MCF 10A (cell line): ENCODE data around the gene MAPKAPK2. TPM values are rescaled to one million over a fixed set of nuclear protein-coding genes. Genes with fewer than 3 reads are reported as not detected.
A peak's percentile ranks its signal among the peaks of the same experiment; 100 is the strongest.

Experiments used
- BruUV-seq: library from RNA; stranded (reverse); fragments of 400-500 nt; replicated peaks from 2 replicates; lab custom pipeline; 2021; lab: Mats Ljungman, UMichigan
- CTCF ChIA-PET: fragments of 300-600 bp; sonication (Branson Sonifier 250); formaldehyde crosslinking; extraction: SDS; loops from one replicate; lab custom pipeline; 2021; ENCODE audit warnings: antibody characterized with exemption, inconsistent platforms; lab: Yijun Ruan, JAX
- POLR2A ChIA-PET: fragments of 300-600, 350-650 bp; sonication (Branson Sonifier 250); formaldehyde crosslinking; extraction: SDS; loops from one replicate; lab custom pipeline; 2020; ENCODE audit warnings: antibody characterized with exemption, inconsistent platforms; lab: Yijun Ruan, JAX
- DNase-seq: peaks from one replicate; pipeline ENCODE4 v3.0.0-alpha.2; 2018; ENCODE audit not compliant: unreplicated experiment
- H3K27ac Mint-ChIP-seq: one replicate; pipeline ENCODE4 v1.8.0; 2022; ENCODE audit warnings: mild to moderate bottlenecking, low read depth, mixed read lengths; ENCODE audit not compliant: unreplicated experiment
- H3K27me3 Mint-ChIP-seq: one replicate; pipeline ENCODE4 v1.8.0; 2022; ENCODE audit warnings: mixed read lengths; ENCODE audit not compliant: insufficient read depth, unreplicated experiment
- H3K36me3 Mint-ChIP-seq: one replicate; pipeline ENCODE4 v1.8.0; 2022; ENCODE audit warnings: mild to moderate bottlenecking, moderate library complexity, mixed read lengths; ENCODE audit not compliant: insufficient read depth, unreplicated experiment
- H3K4me1 Mint-ChIP-seq: one replicate; pipeline ENCODE4 v1.8.0; 2022; ENCODE audit warnings: mixed read lengths; ENCODE audit not compliant: insufficient read depth, unreplicated experiment
- H3K4me3 Mint-ChIP-seq: one replicate; pipeline ENCODE4 v1.8.0; 2022; ENCODE audit warnings: mild to moderate bottlenecking, moderate library complexity, mixed read lengths; ENCODE audit not compliant: unreplicated experiment
- H3K9me3 Mint-ChIP-seq: one replicate; pipeline ENCODE4 v1.8.0; 2022; ENCODE audit warnings: mixed read lengths; ENCODE audit not compliant: unreplicated experiment
- CTCF ChIP-seq: fragments of 200-600 bp; IDR thresholded peaks from one replicate; pipeline ENCODE4 v1.8.0; 2022; ENCODE audit warnings: antibody characterized with exemption, mild to moderate bottlenecking; ENCODE audit not compliant: unreplicated experiment
- intact Hi-C: fragments of 100-400 bp; cut with micrococcal nuclease; formaldehyde crosslinking; loops from 2 replicates; pipeline ENCODE4 v1.14.1; 2022
- total RNA-seq: library from RNA; stranded (reverse); gene quantifications from 2 replicates; pipeline ENCODE4 v1.2.3, GENCODE V29; 2022

The MAPKAPK2 gene
- total RNA-seq, 1 experiment from 2014 or later, result 142 TPM

GRCh38 chr1:206752481-206752880 lies 67.8 kb downstream of the MAPKAPK2 start:
- H3K27me3 Mint-ChIP-seq, result peaks cover 47% of the 10 kb centered on the region
- no peak for DNase-seq
- intact Hi-C loops, result no loop called here
- BruUV-seq, result no TSS peak
- H3K36me3 Mint-ChIP-seq, result no peaks in the 10 kb centered on the region
- H3K4me3 Mint-ChIP-seq, result no peak overlapping the region
- no peaks in the 10 kb centered on the region for H3K9me3 Mint-ChIP-seq
- H3K27ac Mint-ChIP-seq, result no peak overlapping the region
- peaks cover 5% of the 10 kb centered on the region for H3K4me1 Mint-ChIP-seq
- ChIA-PET POLR2A (interaction anchor here (1.1 to 1.5 kb wide), 2 partner anchors 9 to 15 kb away, joined by 4 read pairs; no protein-coding TSS in a partner anchor), CTCF (interaction anchor here (0.6 to 2.2 kb wide), 5 partner anchors 9 to 160 kb away, joined by 3 to 8 read pairs (median 4); no protein-coding TSS in a partner anchor)
- TF ChIP-seq CTCF, result no peak

DNA sequence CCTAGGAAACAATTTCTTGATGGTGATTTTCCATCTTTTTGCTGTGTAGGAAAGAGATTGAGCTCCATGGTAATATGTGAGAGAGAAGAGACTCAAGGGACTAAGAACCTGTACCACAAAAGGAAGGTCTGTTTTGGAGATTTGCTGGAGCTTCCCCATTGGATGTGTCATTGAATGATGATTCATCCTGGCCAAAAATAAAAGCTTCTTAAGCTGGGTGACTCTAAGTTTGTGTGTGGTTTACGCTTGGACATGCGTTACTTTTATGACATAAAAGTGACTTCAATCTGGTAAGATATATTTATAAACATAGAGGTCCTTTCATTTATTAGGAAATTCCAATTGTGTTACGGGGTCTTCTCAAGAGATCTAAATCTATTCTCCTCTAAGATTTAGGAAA lies 68.4 kb downstream of the MAPKAPK2 start:
- Mint-ChIP-seq H3K27ac (no peak overlapping the region), H3K36me3 (no peaks in the 10 kb centered on the region), H3K9me3 (no peaks in the 10 kb centered on the region), H3K27me3 (peaks cover 47% of the 10 kb centered on the region), H3K4me1 (peaks cover 5% of the 10 kb centered on the region), H3K4me3 (no peak overlapping the region)
- peak; percentile 35 for DNase-seq
- POLR2A ChIA-PET, result interaction anchor here (0.6 to 1.5 kb wide), 3 partner anchors 8 to 1150 kb away, joined by 3 to 4 read pairs (median 4); no protein-coding TSS in a partner anchor
- intact Hi-C loops, result no loop called here
- BruUV-seq, result no TSS peak
- no peak for TF ChIP-seq CTCF
- CTCF ChIA-PET, result interaction anchor here (0.6 to 2.2 kb wide), 4 partner anchors 8 to 159 kb away, joined by 3 to 8 read pairs (median 4); no protein-coding TSS in a partner anchor

DNA sequence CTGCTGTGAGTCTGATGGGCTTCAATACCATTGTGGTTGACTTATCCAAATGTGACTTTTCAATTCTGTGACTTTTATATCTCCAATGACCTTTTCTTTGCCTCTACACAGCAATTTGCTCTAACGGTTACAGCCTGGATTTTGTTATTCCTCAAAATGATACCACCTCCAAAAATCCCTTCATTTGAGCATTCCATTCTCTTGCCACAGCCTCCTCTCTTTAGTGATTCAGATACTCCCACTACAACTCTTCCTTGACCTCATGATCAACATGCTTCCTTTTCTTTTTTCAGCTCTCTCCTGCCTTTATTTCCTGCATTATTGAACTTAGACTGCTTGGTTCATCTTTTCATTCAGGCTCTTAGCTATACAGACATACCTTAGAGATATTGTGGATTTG lies 69.3 kb downstream of the MAPKAPK2 start:
- Mint-ChIP-seq H3K27ac (no peak overlapping the region), H3K36me3 (no peaks in the 10 kb centered on the region), H3K4me3 (no peak overlapping the region), H3K27me3 (peaks cover 46% of the 10 kb centered on the region), H3K4me1 (no peaks in the 10 kb centered on the region), H3K9me3 (no peaks in the 10 kb centered on the region)
- ChIA-PET POLR2A (interaction anchor here (0.6 to 1.5 kb wide), 2 partner anchors 17 to 119 kb away, joined by 3 to 4 read pairs; partner anchors contain the start of gene DYRK3), CTCF (interaction anchor here (0.6 to 2.2 kb wide), 7 partner anchors 11 to 158 kb away, joined by 3 to 8 read pairs (median 3); no protein-coding TSS in a partner anchor)
- intact Hi-C loops, result no loop called here
- BruUV-seq, result no TSS peak
- TF ChIP-seq CTCF, result no peak
- DNase-seq, result no peak

DNA sequence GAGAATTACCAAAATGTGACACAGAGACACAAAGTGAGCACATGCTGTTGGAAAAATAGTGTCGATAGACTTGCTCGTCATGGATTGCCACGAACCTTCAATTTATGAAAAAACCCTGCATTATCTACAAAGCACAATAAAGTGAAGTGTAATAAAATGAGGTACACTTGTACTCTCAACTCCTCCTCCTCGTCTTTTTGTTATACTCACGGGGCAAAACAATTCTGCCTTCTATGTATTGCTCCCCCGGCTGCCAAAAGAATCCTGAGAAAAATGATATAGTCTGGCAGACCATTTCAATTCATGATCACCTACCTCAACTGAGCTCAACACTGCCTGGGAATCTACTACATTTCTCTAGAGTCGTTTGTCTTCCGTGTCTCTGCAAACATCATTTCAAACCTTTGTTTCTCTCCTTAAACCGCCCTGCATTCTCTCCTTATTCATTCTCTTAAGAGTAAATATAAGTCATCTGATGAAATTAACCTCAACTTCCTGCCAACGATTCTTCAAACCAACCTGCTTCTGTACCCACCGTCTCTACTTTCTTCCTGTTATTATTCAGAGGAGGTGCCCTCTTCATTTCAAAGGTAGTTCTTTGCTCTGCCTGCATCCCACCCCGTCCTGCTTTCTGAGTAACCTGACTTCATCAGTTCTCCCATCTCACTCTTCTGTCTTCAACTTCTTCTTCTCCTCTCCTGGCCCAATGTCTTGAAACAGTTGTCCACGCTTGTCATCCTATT lies 73.0 kb downstream of the MAPKAPK2 start:
- Mint-ChIP-seq H3K4me1 (no peaks in the 10 kb centered on the region), H3K27me3 (peaks cover 26% of the 10 kb centered on the region), H3K36me3 (no peaks in the 10 kb centered on the region), H3K27ac (no peak overlapping the region), H3K4me3 (no peak overlapping the region), H3K9me3 (no peaks in the 10 kb centered on the region)
- intact Hi-C loops, result no loop called here
- TF ChIP-seq CTCF, result no peak
- ChIA-PET POLR2A (interaction anchor here (1.0 kb wide), 1 partner anchor 60 kb away, joined by 4 read pairs; no protein-coding TSS in a partner anchor), CTCF (interaction anchor here (0.6 to 4.5 kb wide), 2 partner anchors 101 to 154 kb away, joined by 3 to 18 read pairs; no protein-coding TSS in a partner anchor)
- BruUV-seq, result no TSS peak
- DNase-seq, result no peak
